Measurements from ENCODE around the gene TEX264. TPM values are rescaled to one million over a fixed set of nuclear protein-coding genes. Genes with fewer than 3 reads are reported as not detected.

TEX264 gene
- 10 to 100 TPM; 35.5 to 72.1 (median 62.8) TPM for total RNA-seq

GRCh38 chr3:51670823-51671733 lies at the start of gene TEX264:
TSS of gene TEX264 (plus strand) at chr3:51671252. CDS start at chr3:51674305, 3,053 bp downstream.
- TF ChIP-seq CTCF (IDR thresholded peaks at IDR 0.05; ENCODE audit: low read depth) = no peak

GRCh38 chr3:51622413-51622812 lies 48.6 kb upstream of the TEX264 start:
- TF ChIP-seq CTCF (IDR thresholded peaks at IDR 0.05; ENCODE audit: low read depth) = no peak

GRCh38 chr3:51622868-51623267 lies 48.2 kb upstream of the TEX264 start:
- no peak for TF ChIP-seq CTCF (IDR thresholded peaks at IDR 0.05; ENCODE audit: low read depth)

- no peak for TF ChIP-seq CTCF (IDR thresholded peaks at IDR 0.05; ENCODE audit: low read depth)
Measured at GRCh38 chr3:51630513-51630912, 40.5 kb upstream of the TEX264 start.

GRCh38 chr3:51637144-51637940 lies 33.7 kb upstream of the TEX264 start:
- TF ChIP-seq CTCF (IDR thresholded peaks at IDR 0.05; ENCODE audit: low read depth) = no peak

- TF ChIP-seq CTCF (IDR thresholded peaks at IDR 0.05; ENCODE audit: low read depth) = no peak
Measured at GRCh38 chr3:51637941-51638471, 33.0 kb upstream of the TEX264 start.

- no peak for TF ChIP-seq CTCF (IDR thresholded peaks at IDR 0.05; ENCODE audit: low read depth)
Measured at GRCh38 chr3:51642462-51642861, 28.6 kb upstream of the TEX264 start.
